ENCODE measurements around the gene PATJ.
"Not testable (repeated sequence)": the region's sequence is repeated elsewhere in the genome, so short reads cannot be mapped to it uniquely, and the experiment has no call there.

PATJ gene

GRCh38 chr1:62183164-62184020, 441.1 kb downstream of the PATJ start:
- not testable (repeated sequence) for H3K4me1 ChIP-seq (ENCODE audit: control insufficient read depth, insufficient read depth, low read length, poor library complexity, severe bottlenecking); H3K4me3 ChIP-seq (ENCODE audit: extremely low read depth, insufficient read depth, low read length, poor library complexity, severe bottlenecking); H3K9me3 ChIP-seq (ENCODE audit: control insufficient read depth, low read length); H3K27ac ChIP-seq (ENCODE audit: low read depth, low read length, severe bottlenecking); H3K36me3 ChIP-seq (ENCODE audit: control insufficient read depth, insufficient read depth, low read length)
- WGBS, 2 experiments (ENCODE audit: insufficient coverage in 2 of 2) = 42 to 52% methylated on average over 7 to 9 of the region's 11 CpGs

GRCh38 chr1:62184336-62184735, 442.1 kb downstream of the PATJ start:
- Histone ChIP-seq H3K4me3 (ENCODE audit: extremely low read depth, insufficient read depth, low read length, poor library complexity, severe bottlenecking) (no peak overlapping the region), H3K9me3 (ENCODE audit: control insufficient read depth, low read length) (no peaks in the 10 kb centered on the region), H3K27ac (ENCODE audit: low read depth, low read length, severe bottlenecking) (no peak overlapping the region), H3K4me1 (ENCODE audit: control insufficient read depth, insufficient read depth, low read length, poor library complexity, severe bottlenecking) (no peaks in the 10 kb centered on the region), H3K36me3 (ENCODE audit: control insufficient read depth, insufficient read depth, low read length) (no peaks in the 10 kb centered on the region)
- WGBS, 2 experiments (ENCODE audit: insufficient coverage in 2 of 2) = 76 to 81% methylated on average over 5 of the region's 7 CpGs

- not testable (repeated sequence) for H3K4me1 ChIP-seq (ENCODE audit: control insufficient read depth, insufficient read depth, low read length, poor library complexity, severe bottlenecking); H3K36me3 ChIP-seq (ENCODE audit: control insufficient read depth, insufficient read depth, low read length); H3K9me3 ChIP-seq (ENCODE audit: control insufficient read depth, low read length); H3K27ac ChIP-seq (ENCODE audit: low read depth, low read length, severe bottlenecking); H3K4me3 ChIP-seq (ENCODE audit: extremely low read depth, insufficient read depth, low read length, poor library complexity, severe bottlenecking)
- WGBS, 2 experiments (ENCODE audit: insufficient coverage in 2 of 2) = 91 to 98% methylated on average over 5 of the region's 6 CpGs
These were observed 443.0 kb downstream of the PATJ start for GRCh38 chr1:62185233-62185632.

- Histone ChIP-seq H3K4me1 (ENCODE audit: control insufficient read depth, insufficient read depth, low read length, poor library complexity, severe bottlenecking) (no peaks in the 10 kb centered on the region), H3K9me3 (ENCODE audit: control insufficient read depth, low read length) (no peaks in the 10 kb centered on the region), H3K36me3 (ENCODE audit: control insufficient read depth, insufficient read depth, low read length) (no peaks in the 10 kb centered on the region), H3K4me3 (ENCODE audit: extremely low read depth, insufficient read depth, low read length, poor library complexity, severe bottlenecking) (no peak overlapping the region), H3K27ac (ENCODE audit: low read depth, low read length, severe bottlenecking) (no peak overlapping the region)
- WGBS, 2 experiments (ENCODE audit: insufficient coverage in 2 of 2) = 82 to 100% methylated on average over 1 of the region's 3 CpGs
These were observed 443.4 kb downstream of the PATJ start for GRCh38 chr1:62185677-62186076.

GRCh38 chr1:62187548-62187947, 445.3 kb downstream of the PATJ start:
- no peak overlapping the region for H3K27ac ChIP-seq (ENCODE audit: low read depth, low read length, severe bottlenecking)
- 90 to 95% methylated on average over 2 to 3 of the region's 5 CpGs for WGBS, 2 experiments (ENCODE audit: insufficient coverage in 2 of 2)
- no peak overlapping the region for H3K4me3 ChIP-seq (ENCODE audit: extremely low read depth, insufficient read depth, low read length, poor library complexity, severe bottlenecking)
- H3K36me3 ChIP-seq (ENCODE audit: control insufficient read depth, insufficient read depth, low read length) = no peaks in the 10 kb centered on the region
- no peaks in the 10 kb centered on the region for H3K9me3 ChIP-seq (ENCODE audit: control insufficient read depth, low read length)
- H3K4me1 ChIP-seq (ENCODE audit: control insufficient read depth, insufficient read depth, low read length, poor library complexity, severe bottlenecking) = no peaks in the 10 kb centered on the region

GRCh38 chr1:62188111-62188510, 445.8 kb downstream of the PATJ start:
- H3K9me3 ChIP-seq (ENCODE audit: control insufficient read depth, low read length) = no peaks in the 10 kb centered on the region
- H3K36me3 ChIP-seq (ENCODE audit: control insufficient read depth, insufficient read depth, low read length) = no peaks in the 10 kb centered on the region
- WGBS, 2 experiments (ENCODE audit: insufficient coverage in 2 of 2) = 81 to 97% methylated on average over 7 to 8 of the region's 8 CpGs
- no peak overlapping the region for H3K4me3 ChIP-seq (ENCODE audit: extremely low read depth, insufficient read depth, low read length, poor library complexity, severe bottlenecking)
- H3K4me1 ChIP-seq (ENCODE audit: control insufficient read depth, insufficient read depth, low read length, poor library complexity, severe bottlenecking) = no peaks in the 10 kb centered on the region
- no peak overlapping the region for H3K27ac ChIP-seq (ENCODE audit: low read depth, low read length, severe bottlenecking)

GRCh38 chr1:62194651-62195544, 452.6 kb downstream of the PATJ start, which contains the start of gene L1TD1:
TSS of gene L1TD1 (plus strand) at chr1:62194849. CDS start at chr1:62206629, 11,780 bp downstream.
- Histone ChIP-seq H3K9me3 (ENCODE audit: control insufficient read depth, low read length) (no peaks in the 10 kb centered on the region), H3K36me3 (ENCODE audit: control insufficient read depth, insufficient read depth, low read length) (no peaks in the 10 kb centered on the region), H3K4me1 (ENCODE audit: control insufficient read depth, insufficient read depth, low read length, poor library complexity, severe bottlenecking) (peaks cover 7% of the 10 kb centered on the region), H3K27ac (ENCODE audit: low read depth, low read length, severe bottlenecking) (no peak within 1 kb of the TSS), H3K4me3 (ENCODE audit: extremely low read depth, insufficient read depth, low read length, poor library complexity, severe bottlenecking) (peak within 1 kb of the TSS; percentile 47)
- WGBS, 2 experiments (ENCODE audit: insufficient coverage in 2 of 2) = 3 to 4% methylated on average over 32 to 49 of the region's 55 CpGs

- WGBS, 2 experiments (ENCODE audit: insufficient coverage in 2 of 2) = 28 to 35% methylated on average over 8 to 11 of the region's 17 CpGs
- peaks cover 7% of the 10 kb centered on the region for H3K4me1 ChIP-seq (ENCODE audit: control insufficient read depth, insufficient read depth, low read length, poor library complexity, severe bottlenecking)
- H3K36me3 ChIP-seq (ENCODE audit: control insufficient read depth, insufficient read depth, low read length) = no peaks in the 10 kb centered on the region
- H3K4me3 ChIP-seq (ENCODE audit: extremely low read depth, insufficient read depth, low read length, poor library complexity, severe bottlenecking) = peak overlapping the region; percentile 47
- H3K9me3 ChIP-seq (ENCODE audit: control insufficient read depth, low read length) = no peaks in the 10 kb centered on the region
- H3K27ac ChIP-seq (ENCODE audit: low read depth, low read length, severe bottlenecking) = no peak overlapping the region
These were observed 453.9 kb downstream of the PATJ start for GRCh38 chr1:62196086-62196690.

GRCh38 chr1:62198069-62198780, 455.9 kb downstream of the PATJ start:
- 30% methylated on average over 2 to 5 of the region's 14 CpGs for WGBS, 2 experiments (ENCODE audit: insufficient coverage in 2 of 2)
- Histone ChIP-seq H3K4me3 (ENCODE audit: extremely low read depth, insufficient read depth, low read length, poor library complexity, severe bottlenecking) (no peak overlapping the region), H3K27ac (ENCODE audit: low read depth, low read length, severe bottlenecking) (no peak overlapping the region), H3K36me3 (ENCODE audit: control insufficient read depth, insufficient read depth, low read length) (peaks cover 5% of the 10 kb centered on the region), H3K4me1 (ENCODE audit: control insufficient read depth, insufficient read depth, low read length, poor library complexity, severe bottlenecking) (peaks cover 7% of the 10 kb centered on the region), H3K9me3 (ENCODE audit: control insufficient read depth, low read length) (no peaks in the 10 kb centered on the region)

GRCh38 chr1:62198781-62199125, 456.5 kb downstream of the PATJ start:
- 18 to 20% methylated on average over 3 of the region's 3 CpGs for WGBS, 2 experiments (ENCODE audit: insufficient coverage in 2 of 2)
- Histone ChIP-seq H3K27ac (ENCODE audit: low read depth, low read length, severe bottlenecking) (no peak overlapping the region), H3K4me3 (ENCODE audit: extremely low read depth, insufficient read depth, low read length, poor library complexity, severe bottlenecking) (no peak overlapping the region), H3K9me3 (ENCODE audit: control insufficient read depth, low read length) (no peaks in the 10 kb centered on the region), H3K4me1 (ENCODE audit: control insufficient read depth, insufficient read depth, low read length, poor library complexity, severe bottlenecking) (peaks cover 7% of the 10 kb centered on the region), H3K36me3 (ENCODE audit: control insufficient read depth, insufficient read depth, low read length) (peaks cover 8% of the 10 kb centered on the region)
